Measurements from ENCODE around the gene DLGAP1. TPM values are rescaled to one million over a fixed set of nuclear protein-coding genes. Genes with fewer than 3 reads are reported as not detected.

Gene DLGAP1
- total RNA-seq, 1 experiment from 2014 or later = 23.2 TPM

DNA sequence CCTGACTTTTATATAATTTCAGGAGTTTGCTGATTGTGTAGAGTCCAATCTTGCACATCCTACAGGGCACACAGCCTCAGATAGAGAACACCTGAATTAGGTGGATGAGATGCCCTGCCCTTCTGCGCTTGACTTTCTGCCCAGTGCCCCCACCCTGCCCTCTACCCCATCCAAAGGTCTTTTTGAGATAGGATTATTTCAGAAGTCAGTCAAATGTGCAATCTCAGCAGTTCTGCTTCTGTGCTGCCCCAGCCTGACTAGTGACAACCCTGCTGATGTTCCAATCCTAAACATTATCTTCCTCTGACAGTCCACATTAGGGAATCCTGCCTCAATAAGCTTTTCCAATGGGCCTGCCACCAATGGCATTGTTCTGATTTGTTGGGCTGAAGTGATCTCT lies 593.6 kb downstream of the DLGAP1 start:
- H2AFZ ChIP-seq (ENCODE audit: low read length) = no peak overlapping the region
- no peak overlapping the region for H2BK120ac ChIP-seq (ENCODE audit: low read depth, low read length, poor library complexity, severe bottlenecking)
- TF ChIP-seq, protein P1, sequence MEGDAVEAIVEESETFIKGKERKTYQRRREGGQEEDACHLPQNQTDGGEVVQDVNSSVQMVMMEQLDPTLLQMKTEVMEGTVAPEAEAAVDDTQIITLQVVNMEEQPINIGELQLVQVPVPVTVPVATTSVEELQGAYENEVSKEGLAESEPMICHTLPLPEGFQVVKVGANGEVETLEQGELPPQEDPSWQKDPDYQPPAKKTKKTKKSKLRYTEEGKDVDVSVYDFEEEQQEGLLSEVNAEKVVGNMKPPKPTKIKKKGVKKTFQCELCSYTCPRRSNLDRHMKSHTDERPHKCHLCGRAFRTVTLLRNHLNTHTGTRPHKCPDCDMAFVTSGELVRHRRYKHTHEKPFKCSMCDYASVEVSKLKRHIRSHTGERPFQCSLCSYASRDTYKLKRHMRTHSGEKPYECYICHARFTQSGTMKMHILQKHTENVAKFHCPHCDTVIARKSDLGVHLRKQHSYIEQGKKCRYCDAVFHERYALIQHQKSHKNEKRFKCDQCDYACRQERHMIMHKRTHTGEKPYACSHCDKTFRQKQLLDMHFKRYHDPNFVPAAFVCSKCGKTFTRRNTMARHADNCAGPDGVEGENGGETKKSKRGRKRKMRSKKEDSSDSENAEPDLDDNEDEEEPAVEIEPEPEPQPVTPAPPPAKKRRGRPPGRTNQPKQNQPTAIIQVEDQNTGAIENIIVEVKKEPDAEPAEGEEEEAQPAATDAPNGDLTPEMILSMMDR (conservative IDR thresholded peaks at IDR 0.05) = no peak
- no peak overlapping the region for H3T11ph ChIP-seq (ENCODE audit: low read length)
- no peak overlapping the region for H2BK5ac ChIP-seq (ENCODE audit: insufficient read length, low read length)
- H3K27ac Mint-ChIP-seq = no peak overlapping the region
- H3K27me3 ChIP-seq (ENCODE audit: insufficient read depth, low read length) = no peaks in the 10 kb centered on the region
- H3K4me1 Mint-ChIP-seq = no peaks in the 10 kb centered on the region
- no peak overlapping the region for H2BK20ac ChIP-seq (ENCODE audit: low read depth, low read length, poor library complexity, severe bottlenecking)
- 0 out of 2 replicates have a peak, but pooled peaks cover 2% of the 10 kb centered on the region for H3K27me3 Mint-ChIP-seq (ENCODE audit: low read depth)
- WGBS (ENCODE audit: extremely low coverage, insufficient read length, low lambda C conversion rate) = no CpG with 5 or more reads among the region's 1 CpG
- H3K9me3 Mint-ChIP-seq = no peaks in the 10 kb centered on the region
- H3K27ac ChIP-seq (ENCODE audit: insufficient read length, low read depth, low read length) = no peak overlapping the region
- no peaks in the 10 kb centered on the region for H3K23me2 ChIP-seq (ENCODE audit: insufficient read length, low read depth, low read length, poor library complexity, severe bottlenecking)
- H4K5ac ChIP-seq (ENCODE audit: insufficient read length, low read depth, low read length) = no peak overlapping the region
- no peak overlapping the region for H3K18ac ChIP-seq (ENCODE audit: insufficient read length, low read depth, low read length)
- H3K4me3 Mint-ChIP-seq = no peak overlapping the region
- no peak overlapping the region for H2BK12ac ChIP-seq (ENCODE audit: insufficient read length, low read depth, low read length)
- no peak overlapping the region for H3K56ac ChIP-seq (ENCODE audit: insufficient read length, low read depth, low read length)
- no peaks in the 10 kb centered on the region; a peak in 1 of 7 replicates for H3K36me3 Mint-ChIP-seq (ENCODE audit: insufficient read depth in 1 of 3, low read depth in 3 of 3)
- no peak overlapping the region for H3K9ac ChIP-seq (ENCODE audit: extremely low read depth, insufficient read length, low read length)
- no peaks in the 10 kb centered on the region for H3K9me3 ChIP-seq (ENCODE audit: control insufficient read depth, low read depth, low read length)
- no peaks in the 10 kb centered on the region for H3K4me1 ChIP-seq (ENCODE audit: insufficient read depth, low read length)
- H4K20me1 ChIP-seq (ENCODE audit: control insufficient read depth, insufficient read depth, insufficient read length) = no peaks in the 10 kb centered on the region
- H2AK5ac ChIP-seq (ENCODE audit: insufficient read length, low read length) = no peak overlapping the region
- no peak overlapping the region for H3K14ac ChIP-seq (ENCODE audit: insufficient read depth, low read length)
- no peak overlapping the region for H3K23ac ChIP-seq (ENCODE audit: insufficient read length, low read depth, low read length)
- H4K91ac ChIP-seq (ENCODE audit: insufficient read length, low read depth, low read length) = no peak overlapping the region
- H4K8ac ChIP-seq (replicated peaks; ENCODE audit: insufficient read length, low read depth, low read length) = no peak overlapping the region
- no peak overlapping the region for H3K4me2 ChIP-seq (ENCODE audit: insufficient read depth, insufficient read length, low read length)
- H3K4ac ChIP-seq (ENCODE audit: low read depth, low read length) = no peak overlapping the region
- no peaks in the 10 kb centered on the region for H3K79me2 ChIP-seq (ENCODE audit: insufficient read depth, low read length)
- no peaks in the 10 kb centered on the region for H3K79me1 ChIP-seq (ENCODE audit: insufficient read depth, low read depth, low read length, poor library complexity, severe bottlenecking)
- H2BK15ac ChIP-seq (ENCODE audit: low read depth, low read length) = no peak overlapping the region
- no peak for DNase-seq
